ENCODE results near the gene SIK2. TPM values are rescaled to one million over a fixed set of nuclear protein-coding genes. Genes with fewer than 3 reads are reported as not detected.
A peak's percentile ranks its signal among the peaks of the same experiment; 100 is the strongest.
"Not testable (repeated sequence)": the region's sequence is repeated elsewhere in the genome, so short reads cannot be mapped to it uniquely, and the experiment has no call there.

Gene SIK2
- total RNA-seq, 1 donor from 2014 or later, result 23.7 TPM

- DNase-seq (ENCODE audit: low spot score) (no peak), ATAC-seq (peak; percentile 48)
Observed at GRCh38 chr11:111748035-111748804, 146.0 kb downstream of the SIK2 start.

- no peak for DNase-seq (ENCODE audit: low spot score)
- ATAC-seq, result peak; percentile 50
Observed at GRCh38 chr11:111749646-111750045, 147.4 kb downstream of the SIK2 start.

- DNase-seq (ENCODE audit: low spot score) (no peak), ATAC-seq (no peak)
Observed at GRCh38 chr11:111756097-111756496, 153.8 kb downstream of the SIK2 start.

GRCh38 chr11:111759376-111759775, 157.1 kb downstream of the SIK2 start:
- DNase-seq (ENCODE audit: low spot score), result no peak
- peak; percentile 59 for ATAC-seq

- DNase-seq (ENCODE audit: low spot score) (no peak), ATAC-seq (peak; percentile 14)
Observed at GRCh38 chr11:111759778-111760407, 157.6 kb downstream of the SIK2 start.

GRCh38 chr11:111761036-111761435, 158.8 kb downstream of the SIK2 start:
- ATAC-seq, result no peak
- no peak for DNase-seq (ENCODE audit: low spot score)

- DNase-seq (ENCODE audit: low spot score) (no peak), ATAC-seq (no peak)
Observed at GRCh38 chr11:111762526-111762925, 160.3 kb downstream of the SIK2 start.

GRCh38 chr11:111762981-111763643, 160.9 kb downstream of the SIK2 start:
- no peak for ATAC-seq
- DNase-seq (ENCODE audit: low spot score), result no peak

GRCh38 chr11:111764621-111765020, 162.4 kb downstream of the SIK2 start:
- ATAC-seq (no peak), DNase-seq (ENCODE audit: low spot score) (no peak)

- ATAC-seq (peak; percentile 36), DNase-seq (ENCODE audit: low spot score) (no peak)
Observed at GRCh38 chr11:111765320-111765983, 163.2 kb downstream of the SIK2 start.

GRCh38 chr11:111765984-111766833, 164.0 kb downstream of the SIK2 start, which contains the start of gene PPP2R1B:
Gene PPP2R1B, minus strand, starts transcription at chr11:111766389. Its CDS starts 28 bp downstream, at chr11:111766361.
- peak; percentile 94 for ATAC-seq
- peak; percentile 86 for DNase-seq (ENCODE audit: low spot score)

GRCh38 chr11:111766834-111767142, 164.5 kb downstream of the SIK2 start:
- peak; percentile 60 for ATAC-seq
- DNase-seq (ENCODE audit: low spot score), result no peak

- DNase-seq (ENCODE audit: low spot score) (no peak), ATAC-seq (no peak)
Observed at GRCh38 chr11:111770581-111771134, 168.4 kb downstream of the SIK2 start.

GRCh38 chr11:111771205-111771604, 169.0 kb downstream of the SIK2 start:
- DNase-seq (ENCODE audit: low spot score); ATAC-seq: not testable (repeated sequence)

- no peak for ATAC-seq
- no peak for DNase-seq (ENCODE audit: low spot score)
Observed at GRCh38 chr11:111772535-111772934, 170.3 kb downstream of the SIK2 start.

GRCh38 chr11:111774955-111775710, 172.9 kb downstream of the SIK2 start:
- DNase-seq (ENCODE audit: low spot score), result peak; percentile 82

GRCh38 chr11:111776398-111777093, 174.3 kb downstream of the SIK2 start:
- ATAC-seq (peak; percentile 17), DNase-seq (ENCODE audit: low spot score) (no peak)

More at GRCh38 chr11:111774955-111775710, 172.9 kb downstream of the SIK2 start:
- ATAC-seq, result peak; percentile 55
